GM19467 (cell line): ENCODE results near the gene SDF2L1.
"Not testable (repeated sequence)": the region's sequence is repeated elsewhere in the genome, so short reads cannot be mapped to it uniquely, and the experiment has no call there.

Source experiments
- ATAC-seq: cut with Tn5 transposase; IDR thresholded peaks from one replicate; pipeline ENCODE4 v1.9.1; 2021; ENCODE audit warnings: mild to moderate bottlenecking, moderate library complexity; ENCODE audit not compliant: unreplicated experiment

The SDF2L1 gene

GRCh38 chr22:21659864-21660525 lies 17.9 kb downstream of the SDF2L1 start:
- ATAC-seq: no peak

DNA sequence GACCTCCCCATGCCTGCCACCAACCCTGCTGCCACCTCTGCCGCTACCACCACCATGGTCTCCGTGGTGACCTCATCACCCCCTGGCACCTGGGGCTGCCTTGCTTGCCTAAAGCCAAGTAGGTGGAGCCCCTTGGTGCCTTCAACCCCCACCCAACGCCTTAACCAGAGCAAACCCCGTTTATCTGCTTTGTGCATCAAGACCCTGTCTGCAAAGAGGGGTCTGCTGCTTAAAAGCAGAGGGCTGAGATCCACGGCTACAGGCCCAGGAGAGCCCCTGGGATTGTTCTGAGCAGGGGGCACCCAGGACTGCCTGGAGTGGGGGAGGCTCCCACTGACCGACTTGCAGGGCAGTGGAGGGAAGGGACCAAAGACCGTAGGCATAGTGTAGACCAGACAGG lies 18.8 kb downstream of the SDF2L1 start:
- ATAC-seq: no peak

- ATAC-seq: no peak
Measured at GRCh38 chr22:21661991-21662390, 19.9 kb downstream of the SDF2L1 start.

DNA sequence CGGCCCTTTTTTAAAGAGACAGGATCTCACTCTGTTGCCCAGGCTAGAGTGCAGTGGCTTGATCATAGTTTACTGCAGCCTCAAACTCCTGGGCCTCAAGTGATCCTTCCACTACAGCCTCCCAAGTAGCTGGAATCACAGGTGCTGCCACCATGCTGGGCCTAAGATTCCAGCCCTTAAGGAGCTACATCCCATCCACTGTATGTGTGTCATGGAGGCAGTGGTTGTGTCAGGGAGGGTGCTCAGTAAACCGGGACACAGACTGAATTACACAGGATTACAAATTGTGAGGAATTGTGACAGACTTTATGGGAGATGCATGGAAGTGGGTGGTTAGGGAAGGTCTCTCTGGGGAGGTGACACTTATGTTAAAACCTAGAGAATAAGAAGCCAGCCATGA lies 21.6 kb downstream of the SDF2L1 start:
- no peak for ATAC-seq

DNA sequence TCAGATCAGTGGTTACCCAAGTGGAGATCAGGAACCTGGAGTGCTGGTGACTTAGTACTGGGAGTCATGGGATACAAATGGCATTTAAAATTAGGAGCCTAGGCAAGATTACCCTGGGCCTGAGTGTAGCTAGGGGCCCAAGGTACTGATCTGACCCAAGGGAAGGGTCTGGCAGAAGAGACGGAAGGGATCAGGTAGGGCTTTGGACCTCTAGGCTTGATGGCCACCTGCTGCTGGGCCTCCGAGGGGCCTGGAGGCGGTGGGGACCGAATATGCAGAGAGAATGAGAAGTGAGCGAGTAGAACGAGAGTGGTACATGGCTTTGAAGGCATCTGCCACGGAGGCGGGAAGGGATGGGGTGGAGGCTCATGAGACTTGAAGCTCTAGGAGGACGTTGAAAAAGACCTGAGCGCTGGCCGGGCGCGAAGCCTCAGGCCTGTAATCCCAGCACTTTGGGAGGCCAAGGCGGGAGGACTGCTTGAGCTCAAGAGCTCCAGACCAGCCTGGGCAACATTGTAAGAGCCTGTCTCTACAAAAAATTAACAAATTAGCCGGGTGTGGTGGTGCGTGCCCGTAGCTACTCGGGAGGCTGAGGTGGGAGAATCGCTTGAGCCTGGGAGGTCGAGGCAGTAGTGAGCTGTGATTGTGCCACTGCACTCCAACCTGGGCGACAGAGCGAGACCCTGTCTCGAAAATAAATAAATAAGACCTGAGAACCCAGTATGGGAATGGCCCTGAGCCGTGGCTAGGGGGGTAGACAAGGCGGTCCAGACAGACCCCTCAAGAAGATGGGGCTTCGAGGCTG lies 23.1 kb downstream of the SDF2L1 start:
- ATAC-seq: no peak

DNA sequence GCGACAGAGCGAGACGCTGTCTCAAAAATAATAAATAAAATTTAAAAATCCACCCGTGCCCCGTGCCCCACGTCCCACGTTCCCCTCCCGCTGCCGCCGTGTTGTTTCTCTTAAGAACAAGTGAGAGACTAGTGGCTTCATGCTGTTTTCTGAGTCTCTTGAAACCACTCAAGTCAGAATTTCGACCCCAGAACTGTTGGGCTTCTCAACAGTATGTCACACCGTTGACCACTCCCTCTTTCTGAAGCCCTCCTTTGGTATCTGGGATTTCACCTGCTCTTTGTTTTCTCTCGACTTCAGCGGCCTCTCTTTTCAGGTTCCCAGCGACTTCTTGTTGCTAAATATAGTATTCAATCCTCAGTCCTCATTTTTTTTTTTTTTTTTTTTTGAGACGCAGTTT lies 24.7 kb downstream of the SDF2L1 start:
- ATAC-seq: no peak

DNA sequence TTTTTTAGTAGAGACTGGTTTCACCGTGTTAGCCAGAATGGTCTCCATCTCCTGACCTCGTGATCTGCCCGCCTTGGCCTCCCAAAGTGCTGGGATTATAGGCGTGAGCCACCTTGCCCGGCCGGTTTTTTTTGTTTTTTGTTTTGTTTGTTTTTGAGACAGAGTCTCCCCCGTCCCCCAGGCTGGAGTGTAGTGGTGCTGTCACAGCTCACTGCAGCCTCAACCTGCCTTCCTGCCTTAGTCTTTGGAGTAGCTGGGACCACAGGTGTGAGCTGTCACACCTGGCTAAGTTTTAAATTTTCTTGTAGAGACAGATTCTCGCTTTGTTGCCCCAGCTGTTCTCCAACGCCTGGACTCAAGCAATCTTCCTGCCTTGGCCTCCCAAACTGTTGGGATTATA lies 26.9 kb downstream of the SDF2L1 start:
- ATAC-seq: no peak

GRCh38 chr22:21672107-21672629 lies 30.1 kb downstream of the SDF2L1 start:
- ATAC-seq: no peak

GRCh38 chr22:21673534-21674321 lies 31.6 kb downstream of the SDF2L1 start:
- no peak for ATAC-seq

DNA sequence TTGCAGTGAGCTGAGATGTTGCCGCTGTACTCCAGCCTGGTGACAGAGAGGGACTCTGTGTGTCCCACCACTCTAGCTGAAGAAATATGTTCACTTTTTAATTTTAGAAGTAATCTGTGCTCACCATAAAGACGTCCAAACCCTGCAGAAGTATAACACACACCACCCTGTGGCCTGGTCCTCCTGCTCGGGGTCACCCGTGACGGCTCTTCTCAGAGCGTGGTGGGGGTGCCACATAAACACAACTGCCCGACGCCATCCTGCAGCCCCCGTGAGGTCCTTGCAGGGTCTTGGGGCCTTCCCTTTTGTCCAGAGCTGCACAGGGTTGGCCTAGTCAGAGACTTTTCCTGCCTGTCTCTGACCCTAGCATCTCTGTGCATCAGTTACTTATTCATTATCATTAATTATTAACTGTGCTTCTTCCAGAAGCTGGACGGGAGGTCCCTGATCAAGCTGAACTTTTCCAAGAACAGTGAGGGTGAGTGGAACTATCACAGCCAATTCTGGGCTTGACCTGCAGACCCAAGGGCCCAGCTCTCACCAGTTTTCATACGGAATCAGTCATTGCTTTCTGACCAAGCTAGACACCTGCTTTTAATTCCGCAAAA lies 32.6 kb downstream of the SDF2L1 start:
- ATAC-seq: no peak

- ATAC-seq: no peak
Measured at GRCh38 chr22:21677606-21678443, 35.7 kb downstream of the SDF2L1 start.

- ATAC-seq: not testable (repeated sequence)
Measured at GRCh38 chr22:21678842-21679241, 36.7 kb downstream of the SDF2L1 start.

- ATAC-seq: no peak
Measured at GRCh38 chr22:21679383-21679782, 37.3 kb downstream of the SDF2L1 start.

GRCh38 chr22:21680830-21681565 lies 38.9 kb downstream of the SDF2L1 start:
- no peak for ATAC-seq

DNA sequence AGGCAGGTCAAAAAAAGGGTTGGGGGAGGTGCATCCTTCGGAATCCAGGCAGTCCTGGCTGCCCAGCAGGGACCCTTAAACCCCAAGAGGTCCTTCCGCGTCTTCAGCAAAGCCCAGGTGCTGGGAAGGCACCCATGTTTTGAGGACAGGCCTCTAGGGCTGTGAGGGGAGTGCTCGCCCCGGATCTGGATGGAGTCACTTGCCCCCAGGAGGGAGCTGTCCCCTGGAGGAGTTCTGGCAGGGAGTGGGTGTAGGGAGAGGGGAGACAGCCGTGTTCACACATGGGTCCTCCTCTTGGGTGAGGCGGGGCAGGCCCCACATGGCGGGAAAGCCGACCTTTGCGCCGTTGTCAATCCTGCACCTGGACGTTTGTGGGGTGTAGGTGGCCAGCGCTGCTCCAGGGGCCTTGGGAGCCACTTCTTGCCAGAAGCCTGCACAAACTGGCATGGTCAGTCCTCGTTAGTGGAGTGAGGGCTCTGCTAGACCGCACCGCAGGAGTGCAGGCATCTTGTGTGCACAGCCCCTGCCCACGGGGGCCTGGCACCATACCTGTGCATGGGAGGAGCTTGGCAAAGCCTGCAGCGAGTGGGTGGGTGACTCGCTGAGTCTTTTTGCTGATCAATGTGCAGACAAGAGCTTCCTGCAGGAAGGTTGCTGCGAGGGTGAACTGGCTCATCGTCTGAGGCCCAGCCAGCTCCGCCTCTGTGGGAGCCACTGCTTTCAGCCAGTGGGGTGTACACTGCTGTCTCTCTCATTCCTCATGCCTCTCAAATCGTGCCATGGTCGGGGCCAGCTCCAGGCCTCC lies 39.7 kb downstream of the SDF2L1 start:
- ATAC-seq: no peak

DNA sequence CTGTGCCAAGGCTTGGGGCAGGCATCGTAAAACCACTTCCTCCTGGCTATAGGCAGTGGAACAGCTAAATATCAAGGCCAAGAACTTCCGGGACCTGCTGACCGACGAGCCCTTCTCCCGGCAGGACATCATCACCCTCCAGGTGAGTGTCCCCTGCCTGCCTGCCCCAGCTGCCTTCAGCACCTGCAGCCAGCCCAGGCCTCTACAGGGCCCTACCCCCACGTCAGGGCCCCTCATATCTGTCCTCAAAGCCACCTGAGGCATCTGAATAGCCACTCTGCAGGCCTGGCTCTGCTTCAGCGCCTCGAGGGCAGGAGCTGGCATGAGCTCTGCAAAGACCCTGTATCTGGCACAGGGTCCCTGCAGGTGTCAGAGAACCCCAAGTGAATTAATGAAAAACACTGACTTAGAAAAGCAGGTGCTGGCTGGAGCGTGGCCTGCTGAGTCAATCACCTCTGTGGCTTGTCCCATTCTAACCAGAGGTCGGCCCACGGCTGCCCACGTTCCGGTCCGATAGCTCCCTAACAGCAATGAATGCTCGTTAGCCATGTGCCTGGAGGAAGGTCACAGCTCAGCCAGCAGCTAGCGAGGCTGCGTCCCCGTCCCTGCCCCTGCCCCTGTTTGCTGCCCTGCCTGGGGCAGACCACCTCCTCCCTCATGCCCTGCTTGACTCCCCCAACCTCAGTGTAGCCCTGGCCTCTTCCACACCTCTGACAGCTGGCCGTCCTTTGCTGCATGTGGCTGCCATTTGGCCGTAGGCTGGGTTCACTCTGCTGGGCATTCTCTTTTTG lies 40.5 kb downstream of the SDF2L1 start:
- ATAC-seq: no peak

DNA sequence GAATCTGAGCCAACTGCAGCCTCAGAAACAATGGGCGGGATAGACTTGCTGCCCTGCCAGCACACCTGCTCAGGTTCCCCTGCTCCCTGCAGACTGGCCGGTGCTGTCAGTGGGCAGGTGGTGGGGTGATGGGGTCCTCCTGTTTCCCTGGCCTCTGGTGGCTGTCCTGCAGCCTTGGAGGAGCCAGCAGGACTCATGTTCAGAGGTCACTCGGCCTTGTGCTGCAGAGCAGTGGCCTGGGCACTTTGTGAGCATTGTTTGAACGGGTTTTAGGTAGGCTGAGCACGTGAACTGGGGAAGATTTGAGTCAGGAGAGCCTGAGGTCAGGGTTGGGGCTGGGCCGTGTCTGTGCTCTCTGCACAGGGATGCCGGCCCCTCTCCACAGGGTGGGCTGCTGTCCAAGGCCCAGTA lies 41.3 kb downstream of the SDF2L1 start:
- no peak for ATAC-seq
